Transverse colon (tissue), 4 donors: Measurements from ENCODE around the gene ZNF423.

Source experiments
- EP300 ChIP-seq: sonication (generic); formaldehyde crosslinking; IDR thresholded peaks from one replicate; pipeline ENCODE4 v1.6.1; 2017; ENCODE audit warnings: antibody characterized with exemption, low read depth
- POLR2A ChIP-seq: fragments of 450-650 bp; IDR thresholded peaks from one replicate; pipeline ENCODE4 v1.6.1; 2016; ENCODE audit warnings: antibody characterized with exemption, mild to moderate bottlenecking, moderate library complexity
- POLR2AphosphoS5 ChIP-seq, 3 donors: sonication (generic); formaldehyde crosslinking; IDR thresholded peaks; one replicate each; pipeline ENCODE4 v1.6.1; 2016; ENCODE audit warnings: antibody characterized with exemption in 3 of 3
- TF ChIP-seq, protein P1 (sequence below), 5 experiments: fragments of 200-600 bp in 3 of 5; fragments of 450-650 bp in 2 of 5; sonication (generic) in 3 of 5; IDR thresholded peaks; 1 replicate in 2 of 5; 2 replicates in 3 of 5; pipeline ENCODE4 v1.5.1; 2016 to 2017; ENCODE audit warnings: antibody characterized with exemption in 5 of 5, inconsistent platforms in 3 of 5, mild to moderate bottlenecking in 2 of 5, moderate library complexity in 1 of 5

DNA sequence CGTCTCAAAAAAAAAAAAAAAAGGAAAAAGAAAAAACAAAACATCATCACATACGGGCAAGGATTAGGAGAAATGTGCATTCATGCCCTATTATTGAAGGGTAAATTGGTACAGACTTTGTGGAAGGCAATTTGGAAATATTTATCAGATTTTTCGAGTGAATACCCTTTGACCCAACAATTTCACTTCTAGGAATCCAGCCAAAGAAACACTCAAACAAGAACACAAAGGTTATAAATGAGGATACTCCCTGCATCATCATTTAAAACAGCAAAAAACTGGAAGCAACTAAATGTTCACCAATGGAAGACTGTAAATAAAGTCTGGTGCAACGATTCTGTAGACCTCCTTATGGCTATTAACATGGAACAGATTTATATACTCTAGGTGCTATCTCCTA is 12.9 kb downstream of the ZNF423 start:
- TF ChIP-seq, protein P1, sequence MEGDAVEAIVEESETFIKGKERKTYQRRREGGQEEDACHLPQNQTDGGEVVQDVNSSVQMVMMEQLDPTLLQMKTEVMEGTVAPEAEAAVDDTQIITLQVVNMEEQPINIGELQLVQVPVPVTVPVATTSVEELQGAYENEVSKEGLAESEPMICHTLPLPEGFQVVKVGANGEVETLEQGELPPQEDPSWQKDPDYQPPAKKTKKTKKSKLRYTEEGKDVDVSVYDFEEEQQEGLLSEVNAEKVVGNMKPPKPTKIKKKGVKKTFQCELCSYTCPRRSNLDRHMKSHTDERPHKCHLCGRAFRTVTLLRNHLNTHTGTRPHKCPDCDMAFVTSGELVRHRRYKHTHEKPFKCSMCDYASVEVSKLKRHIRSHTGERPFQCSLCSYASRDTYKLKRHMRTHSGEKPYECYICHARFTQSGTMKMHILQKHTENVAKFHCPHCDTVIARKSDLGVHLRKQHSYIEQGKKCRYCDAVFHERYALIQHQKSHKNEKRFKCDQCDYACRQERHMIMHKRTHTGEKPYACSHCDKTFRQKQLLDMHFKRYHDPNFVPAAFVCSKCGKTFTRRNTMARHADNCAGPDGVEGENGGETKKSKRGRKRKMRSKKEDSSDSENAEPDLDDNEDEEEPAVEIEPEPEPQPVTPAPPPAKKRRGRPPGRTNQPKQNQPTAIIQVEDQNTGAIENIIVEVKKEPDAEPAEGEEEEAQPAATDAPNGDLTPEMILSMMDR (IDR thresholded peaks at IDR 0.05) = no peak
- TF ChIP-seq POLR2A = no peak
- no peak for TF ChIP-seq EP300
- TF ChIP-seq POLR2AphosphoS5 (IDR thresholded peaks at IDR 0.05) = no peak
